ENCODE results near the gene SPAG17.

GRCh38 chr1:118122234-118123004, 62.6 kb downstream of the SPAG17 start:
- no peak for TF ChIP-seq CTCF (IDR thresholded peaks at IDR 0.05; ENCODE audit: poor library complexity, severe bottlenecking)
- TF ChIP-seq POLR2AphosphoS5 (IDR thresholded peaks at IDR 0.05) = no peak
- TF ChIP-seq EZH2 (IDR thresholded peaks at IDR 0.05; ENCODE audit: borderline replicate concordance, insufficient read depth, low read length, poor library complexity, severe bottlenecking) = no peak
- no peak for TF ChIP-seq TAF1 (IDR thresholded peaks at IDR 0.05; ENCODE audit: low read depth)
- no peak for TF ChIP-seq EP300 (conservative IDR thresholded peaks at IDR 0.05; ENCODE audit: poor library complexity, severe bottlenecking)
- TF ChIP-seq RAD21 (conservative IDR thresholded peaks at IDR 0.05) = no peak
- no peak for TF ChIP-seq MXI1 (conservative IDR thresholded peaks at IDR 0.05; ENCODE audit: poor library complexity, severe bottlenecking)

All from neural cell (in vitro differentiated cells).